GM18867 (cell line): ENCODE measurements around the gene ZNF503.

Experiments used
- ATAC-seq: cut with Tn5 transposase; IDR thresholded peaks from one replicate; pipeline ENCODE4 v1.9.1; 2021; ENCODE audit warnings: mild to moderate bottlenecking, moderate library complexity; ENCODE audit not compliant: unreplicated experiment

Gene ZNF503, protein sequence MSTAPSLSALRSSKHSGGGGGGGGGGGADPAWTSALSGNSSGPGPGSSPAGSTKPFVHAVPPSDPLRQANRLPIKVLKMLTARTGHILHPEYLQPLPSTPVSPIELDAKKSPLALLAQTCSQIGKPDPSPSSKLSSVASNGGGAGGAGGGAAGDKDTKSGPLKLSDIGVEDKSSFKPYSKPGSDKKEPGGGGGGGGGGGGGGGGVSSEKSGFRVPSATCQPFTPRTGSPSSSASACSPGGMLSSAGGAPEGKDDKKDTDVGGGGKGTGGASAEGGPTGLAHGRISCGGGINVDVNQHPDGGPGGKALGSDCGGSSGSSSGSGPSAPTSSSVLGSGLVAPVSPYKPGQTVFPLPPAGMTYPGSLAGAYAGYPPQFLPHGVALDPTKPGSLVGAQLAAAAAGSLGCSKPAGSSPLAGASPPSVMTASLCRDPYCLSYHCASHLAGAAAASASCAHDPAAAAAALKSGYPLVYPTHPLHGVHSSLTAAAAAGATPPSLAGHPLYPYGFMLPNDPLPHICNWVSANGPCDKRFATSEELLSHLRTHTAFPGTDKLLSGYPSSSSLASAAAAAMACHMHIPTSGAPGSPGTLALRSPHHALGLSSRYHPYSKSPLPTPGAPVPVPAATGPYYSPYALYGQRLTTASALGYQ

GRCh38 chr10:75401569-75402485, at the start of gene ZNF503:
Gene ZNF503 (minus strand): TSS chr10:75401764. CDS start chr10:75401419, 345 bp downstream.
- ATAC-seq = peak; percentile 53

GRCh38 chr10:75450644-75451640, 49.4 kb upstream of the ZNF503 start:
- no peak for ATAC-seq

DNA sequence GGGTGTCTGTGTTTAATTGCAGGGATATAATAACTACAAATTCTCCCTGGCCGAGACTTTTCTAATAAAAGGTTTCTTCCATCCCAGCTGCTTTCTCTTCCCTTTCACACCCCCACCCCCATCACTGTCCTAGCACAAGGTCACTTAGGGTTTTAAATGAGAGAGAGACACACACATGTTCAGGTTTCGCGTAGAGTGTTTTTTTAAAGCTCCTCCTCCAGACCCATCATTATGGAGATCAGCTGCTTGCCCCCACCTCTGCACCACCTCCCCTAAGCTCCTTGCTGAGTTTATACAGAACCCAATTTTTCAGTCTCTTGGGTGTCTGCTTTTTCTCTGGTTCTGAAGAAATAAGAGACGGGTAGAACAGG, 48.5 kb upstream of the ZNF503 start:
- no peak for ATAC-seq

DNA sequence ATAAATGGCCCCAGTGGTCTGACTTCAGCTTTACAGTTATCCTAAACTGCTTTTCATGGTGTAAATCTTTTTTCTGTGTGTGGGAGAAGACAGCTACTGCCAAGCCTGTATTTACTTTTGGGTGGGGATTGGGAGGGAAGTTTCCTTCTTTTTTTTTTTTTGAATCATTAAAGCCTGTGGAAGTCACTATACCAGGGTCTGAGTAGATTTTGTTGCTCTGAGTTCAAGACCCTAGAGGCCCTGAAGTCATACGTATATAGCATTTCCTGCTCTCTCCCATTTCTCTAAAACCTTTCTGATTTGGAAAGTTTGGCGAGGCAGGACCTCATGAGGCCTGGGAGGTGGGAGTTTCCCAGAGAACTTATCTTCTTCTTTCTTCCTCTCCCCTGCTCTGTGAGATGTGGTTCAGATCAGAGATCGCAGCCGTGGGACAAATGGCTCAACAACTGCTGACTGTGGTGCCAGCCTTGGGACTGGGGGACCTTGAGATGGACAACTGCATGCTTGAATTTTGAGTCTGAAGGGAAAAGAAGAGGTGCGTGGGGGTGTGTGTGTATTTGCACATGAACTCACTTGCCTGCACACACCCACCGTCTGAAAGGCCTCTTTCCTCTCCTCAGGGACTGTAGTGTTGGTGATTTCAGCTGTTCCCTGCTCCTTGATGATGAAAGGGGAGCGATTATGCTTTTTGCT, 48.0 kb upstream of the ZNF503 start:
- ATAC-seq = no peak

DNA sequence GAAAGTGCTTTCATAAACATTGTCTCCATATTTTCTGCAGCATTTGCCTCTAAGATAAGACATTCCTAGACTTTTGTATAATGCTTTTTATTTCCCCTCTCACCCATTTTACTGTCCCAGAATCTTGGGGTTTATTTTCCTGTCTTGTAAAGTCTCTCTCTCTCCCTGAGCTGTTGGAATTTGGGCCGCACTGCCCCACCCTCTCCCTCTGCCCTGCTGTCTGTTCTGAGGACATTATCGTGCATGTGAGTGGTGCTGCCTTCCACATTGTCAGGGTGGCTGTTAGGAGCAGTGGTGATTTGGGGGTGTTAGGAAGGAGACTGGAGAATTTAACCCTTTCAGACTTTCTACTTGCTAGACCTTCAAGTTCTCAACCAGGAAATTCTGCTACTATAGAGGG, 46.6 kb upstream of the ZNF503 start:
- ATAC-seq = no peak

GRCh38 chr10:75446508-75446907, 44.9 kb upstream of the ZNF503 start:
- no peak for ATAC-seq

DNA sequence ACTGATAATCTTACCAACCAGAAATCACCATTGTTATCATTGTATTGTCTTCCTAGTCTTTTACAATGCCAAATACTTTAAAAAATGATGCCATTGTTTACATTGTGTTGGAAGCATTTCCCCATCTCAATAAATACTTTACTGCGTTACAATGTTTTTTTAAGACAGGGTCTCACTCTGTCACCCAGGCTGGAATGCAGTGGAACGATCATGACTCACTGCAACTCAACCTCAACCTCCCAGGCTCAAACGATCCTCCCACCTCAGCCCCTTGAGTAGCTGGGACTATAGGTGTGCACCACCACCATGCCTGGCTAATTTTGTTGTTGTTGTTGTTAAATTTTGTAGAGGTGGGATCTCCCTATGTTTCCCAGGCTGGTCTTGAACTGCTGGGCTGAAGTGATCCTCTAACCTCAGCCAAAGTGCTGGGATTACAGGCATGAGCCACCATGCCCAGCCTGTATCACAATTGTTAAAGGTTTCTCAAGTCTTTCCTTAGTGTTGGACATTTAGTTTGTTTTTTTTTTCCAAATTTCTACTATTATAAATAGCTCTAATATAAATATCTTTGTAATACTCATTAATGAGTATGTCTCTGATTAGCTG, 43.3 kb upstream of the ZNF503 start:
- no peak for ATAC-seq

DNA sequence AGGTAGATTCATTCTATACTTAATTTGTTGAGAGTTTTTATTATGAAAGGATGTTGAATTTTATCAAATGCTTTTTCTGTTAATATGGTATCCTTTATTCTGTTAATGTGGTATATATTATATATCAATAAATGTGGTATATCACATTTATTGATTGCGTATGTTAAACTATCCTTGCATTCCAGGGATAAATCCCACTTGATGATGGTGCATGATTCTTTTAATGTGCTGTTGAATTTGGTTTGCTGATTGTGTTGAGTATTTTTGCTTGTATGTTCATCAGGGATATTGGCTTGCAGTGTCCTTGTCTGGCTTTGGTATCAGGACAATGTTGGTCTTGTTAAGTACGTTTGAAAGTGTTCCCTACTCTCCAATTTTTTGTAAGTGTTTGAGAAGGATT, 41.8 kb upstream of the ZNF503 start:
- ATAC-seq = no peak

DNA sequence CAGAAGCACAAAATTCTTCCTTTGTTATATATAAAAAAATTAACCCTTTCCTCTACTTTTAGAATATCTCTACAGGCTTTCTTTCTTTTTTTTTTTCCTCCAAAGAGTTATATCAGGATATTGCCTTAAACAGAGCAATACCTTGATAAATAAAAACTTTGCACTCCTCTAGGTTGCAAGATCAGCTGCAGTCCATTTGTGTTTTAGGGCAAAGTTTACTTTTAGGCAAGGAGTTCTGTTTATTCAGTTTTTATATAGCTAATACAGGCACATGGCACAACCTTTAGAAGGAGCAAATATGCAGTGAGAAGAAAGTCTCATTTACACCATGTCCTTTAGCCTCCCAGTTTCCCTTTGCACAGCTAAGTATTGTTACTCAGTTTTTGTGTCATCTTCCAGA, 40.1 kb upstream of the ZNF503 start:
- ATAC-seq = no peak

GRCh38 chr10:75441196-75441595, 39.6 kb upstream of the ZNF503 start:
- ATAC-seq = no peak

DNA sequence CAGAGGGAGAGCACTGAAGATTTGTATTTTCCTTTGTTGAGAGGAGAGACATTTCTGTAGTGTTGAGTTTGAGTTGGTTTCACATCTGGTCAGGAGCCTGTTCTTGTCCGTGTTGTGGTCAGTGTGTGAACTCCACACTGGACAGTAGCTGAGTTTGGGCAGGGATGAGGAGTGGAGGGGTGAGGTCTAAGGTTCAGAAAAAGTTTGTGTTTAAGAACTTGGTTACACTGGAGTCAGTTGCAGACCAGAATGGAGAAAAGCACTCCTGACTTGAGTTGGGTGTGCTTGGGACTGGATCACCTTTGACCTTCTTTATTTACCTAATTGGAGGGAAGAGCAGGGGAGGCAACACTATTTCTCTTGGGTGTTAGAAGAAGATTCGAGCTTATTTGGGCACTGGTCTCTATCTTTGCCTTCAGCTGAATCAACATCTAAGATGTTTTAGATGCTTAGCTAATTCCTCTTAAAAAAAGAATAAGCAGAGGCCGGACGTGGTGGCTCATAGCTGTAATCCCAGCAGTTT, 38.8 kb upstream of the ZNF503 start:
- ATAC-seq = no peak

DNA sequence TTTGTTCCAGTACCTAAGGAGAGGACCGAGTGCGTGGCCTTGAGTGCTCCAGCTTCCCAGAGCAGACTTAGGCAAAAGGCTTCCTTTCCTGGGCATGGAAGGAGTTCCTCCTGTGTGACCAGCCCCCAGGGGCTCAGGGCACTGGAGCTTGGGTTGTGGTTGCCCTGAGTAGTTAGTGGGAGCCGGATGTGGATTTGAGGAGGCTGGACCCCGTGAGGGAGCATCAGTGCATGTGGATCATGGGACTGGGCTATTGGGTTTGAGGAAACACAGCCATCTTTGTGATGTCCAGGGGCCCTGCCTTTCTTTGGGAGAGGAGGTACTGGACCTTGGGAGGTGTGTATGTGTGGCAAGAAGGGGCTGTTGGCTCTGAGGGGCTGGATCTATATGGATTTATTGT, 38.2 kb upstream of the ZNF503 start:
- no peak for ATAC-seq

- no peak for ATAC-seq
Observed at GRCh38 chr10:75438275-75438674, 36.7 kb upstream of the ZNF503 start.

DNA sequence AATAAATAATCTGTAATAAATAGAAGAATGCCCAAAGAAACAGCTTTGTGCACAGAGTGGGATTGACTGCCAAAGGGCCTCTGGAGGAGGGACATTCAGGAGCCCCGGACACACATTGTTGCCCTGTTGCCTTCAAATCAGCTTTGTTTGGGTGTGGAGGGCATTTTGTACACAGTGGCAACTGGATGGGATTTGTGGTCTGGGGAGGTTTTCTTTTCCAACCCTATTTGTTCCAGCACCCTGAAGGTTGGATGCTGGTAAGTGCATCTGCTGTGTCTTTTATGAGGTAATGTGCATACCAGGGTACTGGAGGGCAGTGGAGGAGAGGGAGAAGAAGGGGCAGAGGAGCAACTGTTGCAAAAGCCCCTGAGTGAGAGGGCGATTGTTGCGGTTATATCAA, 36.1 kb upstream of the ZNF503 start:
- no peak for ATAC-seq

DNA sequence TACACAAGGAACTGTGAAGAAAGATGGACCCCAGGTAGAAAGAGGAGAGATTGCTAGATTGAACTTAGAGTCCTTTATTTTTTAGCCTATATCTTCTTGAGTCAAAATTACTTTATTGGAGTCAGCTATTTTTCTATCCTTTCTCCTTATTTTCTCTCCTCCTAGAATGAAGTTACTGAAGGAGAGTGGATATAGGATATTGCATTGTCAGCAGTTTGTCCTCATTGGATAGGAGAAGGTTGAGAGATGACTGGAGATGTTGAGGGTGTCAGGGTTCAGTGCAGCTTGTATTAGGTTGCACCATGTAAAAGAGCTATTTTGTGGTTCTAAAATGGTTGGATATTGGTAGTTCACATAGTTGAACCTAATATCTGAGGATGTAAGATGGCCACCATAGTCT, 35.3 kb upstream of the ZNF503 start:
- ATAC-seq = no peak

DNA sequence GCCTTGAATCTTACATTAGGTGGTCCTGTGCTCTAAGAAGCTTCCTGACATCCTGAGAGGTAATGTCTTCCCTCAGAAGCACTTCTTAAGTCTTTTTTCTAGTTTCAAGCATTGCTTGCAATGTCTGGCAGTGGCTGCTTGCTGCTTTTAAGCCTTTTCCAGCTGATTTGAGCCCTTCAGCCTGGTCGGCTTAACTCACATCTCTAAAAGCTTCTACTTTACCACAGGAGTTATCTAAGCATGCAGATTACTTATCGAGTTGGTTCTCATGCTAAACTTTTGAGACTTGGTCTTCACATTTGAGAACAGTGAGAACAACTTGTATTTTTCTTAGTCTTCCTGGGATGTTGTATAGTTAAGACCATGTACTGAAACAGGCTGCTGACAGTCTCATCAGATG, 33.7 kb upstream of the ZNF503 start:
- ATAC-seq = no peak

DNA sequence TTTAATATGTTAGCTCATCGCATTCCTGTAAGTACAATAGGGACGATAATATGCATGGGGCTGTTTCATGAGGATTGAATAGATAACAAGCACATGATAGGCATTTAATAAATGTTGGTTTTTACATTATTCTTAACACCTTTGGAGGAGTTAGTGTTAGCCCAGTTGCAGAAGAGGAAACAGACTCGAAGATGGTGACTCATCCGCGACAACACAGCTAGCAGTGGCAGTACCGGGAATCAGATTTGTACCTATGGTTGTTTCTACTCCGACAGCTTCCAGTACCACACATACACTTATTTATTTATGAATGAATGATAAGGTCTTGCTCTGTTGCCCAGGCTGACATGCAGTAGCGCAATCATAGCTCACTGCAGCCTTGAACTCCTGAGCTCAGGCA, 32.7 kb upstream of the ZNF503 start:
- ATAC-seq = no peak

DNA sequence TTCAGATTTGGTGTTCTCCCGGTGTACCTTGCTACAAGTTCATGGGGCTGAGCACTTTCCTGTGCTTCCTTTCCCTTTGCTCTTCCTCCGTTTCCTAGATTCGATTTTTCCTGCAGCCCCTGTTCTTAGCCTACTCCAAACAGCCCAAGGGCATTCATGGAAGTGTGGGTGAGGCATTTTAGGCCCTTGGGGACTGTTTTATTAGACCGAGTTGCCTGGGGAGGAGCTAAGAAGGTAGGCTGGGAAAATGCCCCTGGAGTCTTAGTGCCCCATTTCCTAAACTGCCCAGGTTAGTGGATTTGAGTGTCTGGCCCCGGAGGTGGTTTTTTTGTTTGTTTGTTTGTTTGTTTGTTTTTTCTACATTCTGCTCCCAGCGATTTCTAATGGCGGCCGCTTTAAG, 31.7 kb upstream of the ZNF503 start:
- ATAC-seq = no peak

- ATAC-seq = no peak
Observed at GRCh38 chr10:75432763-75433162, 31.2 kb upstream of the ZNF503 start.
